NCI-H524 treated with DMSO at 0.1 percent for 48 hours (cell line): ENCODE measurements around the gene GBA2.
A peak's percentile ranks its signal among the peaks of the same experiment; 100 is the strongest.

ENCODE experiments used
- DNase-seq: peaks from one replicate; lab custom pipeline; 2025; lab: John Stamatoyannopoulos, UW

Gene GBA2

GRCh38 chr9:35737143-35737542 lies 11.9 kb downstream of the GBA2 start:
- DNase-seq: no peak

DNA sequence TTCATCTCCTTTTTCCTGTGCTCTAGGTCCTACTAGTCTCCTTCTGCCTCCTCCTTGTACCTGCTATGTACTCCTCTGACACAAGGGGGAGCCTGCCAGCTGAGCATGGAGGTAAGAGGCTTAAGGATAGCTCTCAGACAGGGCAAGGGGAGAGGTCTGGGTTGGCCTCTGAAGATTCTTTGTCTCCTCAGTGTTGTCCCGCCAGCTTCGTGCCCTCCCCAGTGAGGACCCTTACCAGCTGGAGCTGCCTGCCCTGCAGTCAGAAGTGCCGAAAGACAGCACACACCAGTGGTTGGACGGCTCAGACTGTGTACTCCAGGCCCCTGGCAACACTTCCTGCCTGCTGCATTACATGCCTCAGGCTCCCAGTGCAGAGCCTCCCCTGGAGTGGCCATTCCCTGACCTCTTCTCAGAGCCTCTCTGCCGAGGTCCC lies 12.8 kb downstream of the GBA2 start:
- peak; percentile 34 for DNase-seq

- no peak for DNase-seq
Measured at GRCh38 chr9:35734096-35734495, 14.9 kb downstream of the GBA2 start.

GRCh38 chr9:35732800-35733541 lies 16.1 kb downstream of the GBA2 start:
- DNase-seq: peak; percentile 74

- DNase-seq: peak; percentile 68
Measured at GRCh38 chr9:35732185-35732799, 16.7 kb downstream of the GBA2 start, which contains the start of the genes CREB3 and TLN1. CREB3 (plus strand) TSS chr9:35732666; CDS start chr9:35732773, 107 bp downstream. TLN1 (minus strand) TSS chr9:35732195; CDS start chr9:35725694, 6,501 bp downstream.

DNA sequence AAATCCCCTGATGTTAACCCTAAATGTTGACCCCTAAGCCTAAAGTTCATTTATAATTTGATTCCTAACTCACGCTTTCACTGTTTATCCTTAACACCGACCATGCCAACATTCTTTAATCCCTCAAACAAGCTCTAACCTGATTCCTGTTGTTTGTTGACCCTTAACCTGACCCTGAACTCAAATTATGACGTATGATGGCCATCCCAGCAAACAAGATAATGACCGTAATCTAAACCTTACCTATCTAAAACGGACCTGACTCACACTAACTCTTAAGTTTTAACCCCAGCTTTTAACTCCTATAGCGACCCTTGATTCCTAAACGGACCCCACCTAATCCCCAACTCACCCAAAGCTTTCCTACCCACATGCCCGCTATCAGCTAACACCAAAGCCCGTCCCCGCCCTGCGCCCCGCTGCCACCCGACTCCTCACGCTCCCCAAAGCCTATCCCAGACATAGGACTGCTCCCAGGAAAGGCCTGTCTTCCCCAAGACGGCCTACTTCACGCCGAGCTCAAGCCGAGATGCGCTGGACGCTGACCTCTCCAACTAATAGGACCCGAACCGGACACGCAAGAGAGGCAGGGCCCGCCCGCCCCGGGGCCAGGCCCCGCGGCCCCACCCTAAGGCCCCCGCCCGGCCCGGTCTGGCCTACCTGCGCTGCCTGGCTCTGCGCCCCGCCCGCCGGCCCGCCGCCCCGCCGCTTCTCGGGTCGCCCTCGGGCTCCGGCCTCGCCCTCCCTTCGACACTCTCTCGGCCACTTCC lies 17.4 kb downstream of the GBA2 start:
- no peak for DNase-seq

DNA sequence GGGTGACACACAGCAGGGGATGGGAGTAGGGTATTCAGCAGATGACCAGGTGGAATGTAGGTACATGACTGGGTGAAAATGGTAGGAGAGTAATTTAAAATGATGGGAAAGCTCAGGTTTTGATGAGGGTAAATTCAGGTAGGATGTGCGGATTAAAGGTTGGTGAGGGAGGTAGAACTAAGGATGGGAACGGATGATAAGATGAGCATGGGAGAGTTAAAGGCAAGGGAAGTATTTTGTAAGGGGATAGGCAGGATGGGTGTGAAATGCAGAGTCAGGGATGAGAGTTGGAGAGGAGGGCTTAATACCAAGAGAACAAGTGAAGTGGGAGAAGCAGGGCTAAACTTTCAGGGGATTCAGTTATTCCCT lies 18.6 kb downstream of the GBA2 start:
- DNase-seq: no peak

DNA sequence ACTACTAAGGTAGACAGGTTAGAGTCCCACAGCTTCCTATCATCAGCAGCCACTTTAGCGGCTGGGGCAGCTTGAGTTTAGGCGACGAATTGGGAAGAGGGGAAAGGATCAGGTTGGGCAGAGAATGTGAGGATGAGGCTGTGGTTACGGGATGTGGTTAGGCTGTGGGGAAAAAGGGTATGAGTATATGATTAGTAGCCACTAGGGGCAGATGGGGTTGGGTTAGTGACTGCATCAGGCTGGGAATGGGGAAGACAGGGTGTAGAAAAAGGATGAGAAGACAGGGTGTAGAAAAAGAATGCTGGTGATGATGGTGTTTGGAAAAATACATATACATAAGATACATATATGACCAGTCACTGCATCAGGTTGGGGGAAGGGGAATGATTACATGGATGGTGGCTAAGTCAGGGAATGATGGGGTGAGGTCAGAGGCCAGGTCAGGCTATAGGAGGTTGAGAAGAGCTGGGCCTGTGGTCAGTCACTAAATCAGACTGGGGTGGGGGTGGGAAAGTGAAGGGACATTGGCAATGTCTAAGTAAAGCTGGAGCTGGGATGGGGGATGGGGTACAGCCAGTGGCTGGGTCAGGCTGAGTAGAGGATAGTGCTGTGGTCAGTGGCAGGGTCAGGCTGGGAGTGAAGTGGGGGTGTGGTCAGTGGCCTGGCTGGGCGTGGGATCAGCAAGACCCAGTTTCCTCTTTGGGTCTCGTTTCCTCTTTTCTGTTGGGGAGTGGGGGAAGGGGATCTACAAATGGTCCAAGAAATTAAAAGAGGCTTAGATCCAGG lies 19.1 kb downstream of the GBA2 start:
- no peak for DNase-seq

DNA sequence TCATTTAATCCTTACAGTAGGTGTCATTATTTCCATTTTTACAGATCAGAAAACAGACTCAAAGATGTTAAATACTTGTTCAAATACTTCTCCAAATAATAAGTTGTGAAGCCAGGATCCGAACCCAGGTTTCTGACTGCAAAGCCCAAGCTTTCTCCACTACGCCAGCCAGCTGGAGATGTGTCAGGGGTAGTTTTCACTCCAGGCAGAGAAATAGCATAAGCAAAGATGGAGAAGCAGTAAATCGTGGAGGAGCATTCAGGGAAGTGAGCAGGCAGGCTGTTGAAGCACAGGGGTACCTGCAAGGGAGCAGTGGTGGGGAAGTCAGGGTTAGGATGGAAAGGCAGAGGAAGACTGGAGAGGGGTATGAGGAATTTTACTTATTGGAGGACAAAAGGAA lies 19.9 kb downstream of the GBA2 start:
- no peak for DNase-seq

DNA sequence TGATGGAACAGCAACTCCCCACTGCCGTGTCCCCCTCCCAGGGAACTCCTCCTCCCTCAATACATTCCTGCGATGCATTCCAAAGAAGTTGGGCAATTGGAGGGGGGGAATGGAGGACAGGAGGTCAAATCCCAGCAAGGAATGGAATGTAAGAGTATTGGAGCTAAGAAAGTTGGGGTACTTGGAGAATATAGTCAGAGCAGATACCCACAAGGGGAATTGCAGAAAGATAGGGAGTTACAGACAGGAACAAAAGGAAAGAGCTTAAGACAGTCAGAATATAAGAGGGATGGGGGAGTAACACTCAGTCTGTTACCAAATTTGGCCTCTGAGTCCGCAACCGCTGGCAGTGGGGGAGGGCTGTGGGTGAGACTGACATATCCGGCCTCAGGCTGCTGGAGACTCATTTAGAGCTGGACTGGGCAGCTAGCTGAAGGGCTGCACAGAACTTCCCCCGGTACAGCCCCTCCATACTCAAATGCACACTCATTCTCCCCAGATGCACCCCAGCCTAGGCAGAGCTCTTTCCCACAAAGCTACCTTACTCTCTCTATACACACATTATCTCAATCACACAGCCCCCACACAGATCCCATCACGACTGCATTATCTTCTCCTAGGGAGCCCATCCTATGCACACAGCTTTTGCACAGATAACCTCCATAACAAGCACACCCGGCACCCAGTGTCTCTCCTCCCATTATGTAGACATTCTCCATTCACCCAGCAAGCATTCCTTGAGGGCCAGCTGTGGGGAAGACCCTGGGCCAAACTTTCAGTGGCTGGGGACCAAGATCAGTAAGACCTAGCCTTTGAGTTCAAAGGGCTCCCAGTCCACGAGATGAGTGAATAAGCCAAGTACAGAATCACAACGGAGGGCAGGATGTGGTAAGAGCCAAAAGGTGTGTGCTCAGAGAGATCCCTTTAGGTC lies 20.7 kb downstream of the GBA2 start:
- DNase-seq: no peak

GRCh38 chr9:35727676-35728040 lies 21.4 kb downstream of the GBA2 start:
- no peak for DNase-seq

- DNase-seq: no peak
Measured at GRCh38 chr9:35726931-35727330, 22.1 kb downstream of the GBA2 start.

GRCh38 chr9:35725362-35725761 lies 23.7 kb downstream of the GBA2 start:
- DNase-seq: no peak

DNA sequence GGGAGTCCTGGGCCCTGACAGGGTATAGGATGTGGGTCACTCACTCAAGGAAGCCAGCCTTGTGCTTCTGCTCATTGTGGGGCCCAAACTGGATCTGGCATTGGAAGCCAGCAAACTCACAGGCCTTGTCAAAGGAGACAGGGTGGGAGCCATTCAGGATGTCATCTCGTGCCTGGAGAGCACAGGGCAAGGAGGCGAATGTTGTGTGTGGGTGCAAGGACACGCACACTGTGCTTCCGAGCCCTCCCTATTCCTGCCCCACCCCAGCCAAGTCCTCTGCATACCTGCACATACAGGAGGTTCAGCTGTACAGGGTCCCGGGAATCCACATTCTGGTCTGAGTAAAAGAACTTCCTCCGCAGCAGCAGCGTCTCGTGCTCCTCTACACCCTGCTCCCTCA lies 25.1 kb downstream of the GBA2 start:
- DNase-seq: no peak

DNA sequence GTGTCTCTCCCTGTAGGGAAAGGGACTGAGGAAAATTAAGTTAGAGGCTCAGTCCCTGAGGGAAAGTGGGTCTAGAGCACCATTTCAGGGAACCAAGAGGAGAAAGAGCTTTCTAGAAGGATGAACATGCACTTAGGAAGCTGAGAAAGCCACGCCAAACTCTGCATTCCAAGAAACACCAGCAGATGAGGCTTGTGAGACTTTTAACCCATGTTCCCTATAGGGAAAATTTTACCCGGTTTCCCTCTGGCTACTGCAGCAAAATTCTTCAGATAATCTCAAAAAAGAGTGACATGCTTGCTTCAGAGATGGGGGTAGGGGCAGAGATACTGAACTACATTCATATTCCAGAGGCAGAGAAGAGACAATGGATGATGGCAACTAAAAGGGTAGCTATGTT lies 25.6 kb downstream of the GBA2 start:
- no peak for DNase-seq

- no peak for DNase-seq
Measured at GRCh38 chr9:35719546-35719945, 29.5 kb downstream of the GBA2 start.

DNA sequence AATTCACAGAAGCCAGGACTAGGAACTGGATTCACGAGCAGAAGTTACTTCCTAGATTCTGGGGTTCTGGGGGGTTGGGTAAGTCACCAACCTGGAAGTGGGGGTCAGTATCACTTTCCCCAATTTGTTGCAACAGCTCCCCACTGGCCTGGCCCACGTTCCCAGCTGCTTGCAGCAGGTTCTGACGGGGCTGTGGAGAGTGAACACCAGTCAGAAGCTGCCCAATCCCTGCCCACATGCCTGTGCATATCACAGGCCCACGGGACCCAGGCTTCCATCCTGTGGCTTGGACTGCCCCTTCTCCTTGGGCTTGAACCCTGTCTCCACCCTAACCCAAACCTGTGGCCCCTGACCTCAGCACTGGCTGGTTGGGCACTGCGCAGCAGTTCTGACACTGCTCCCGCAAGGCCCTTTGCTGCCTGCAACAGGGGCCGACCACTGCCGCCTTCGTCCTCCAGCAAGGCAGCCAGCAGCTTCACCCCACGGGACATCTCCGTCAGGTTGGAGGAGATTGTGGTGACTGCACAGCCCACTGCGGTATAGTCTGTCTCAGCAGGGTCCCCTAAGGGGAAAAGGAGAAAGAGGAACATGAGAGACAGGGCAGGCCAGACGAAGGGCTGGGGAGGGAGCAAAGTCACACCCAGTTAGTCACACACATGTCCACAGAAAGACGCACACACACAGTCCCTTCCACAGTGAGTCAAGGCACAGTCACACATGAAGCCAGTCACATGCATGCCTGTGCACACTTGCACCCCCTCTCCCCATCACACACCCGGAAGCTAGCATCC lies 30.1 kb downstream of the GBA2 start:
- no peak for DNase-seq

DNA sequence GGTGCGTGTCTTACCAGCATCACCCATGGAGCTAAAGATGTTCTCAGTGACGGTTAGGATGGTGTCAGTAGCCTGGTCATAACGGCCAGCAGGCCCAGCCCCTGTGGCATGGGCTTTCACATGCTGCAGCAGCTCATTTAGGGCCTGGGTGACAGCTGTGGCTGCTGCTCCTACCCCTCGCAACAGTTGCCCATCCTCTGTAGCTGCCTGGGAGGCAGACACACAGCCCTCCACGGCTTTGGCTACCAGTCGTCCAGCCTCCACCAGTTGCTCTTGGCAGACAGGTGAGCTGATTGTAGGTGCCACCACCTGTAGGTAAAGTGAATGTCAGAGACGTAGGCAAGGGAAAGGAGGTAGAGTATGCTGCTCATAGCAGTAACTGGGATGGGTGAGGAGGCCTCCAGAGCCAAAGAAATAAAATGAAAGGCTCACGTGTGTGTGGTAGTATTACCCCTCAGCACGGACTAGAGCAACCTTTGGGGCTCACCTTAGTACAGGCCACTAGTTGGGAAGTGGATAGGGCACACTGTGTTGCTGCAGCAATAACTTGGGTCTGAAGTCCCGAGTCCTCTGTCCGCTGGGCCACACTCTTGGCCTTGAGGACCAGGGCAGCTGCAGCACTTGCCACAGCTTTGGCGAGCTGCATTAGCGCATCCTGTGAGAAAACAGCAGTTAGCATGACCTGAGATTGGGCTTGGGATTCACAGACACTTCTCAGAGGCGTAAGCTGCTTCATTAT lies 31.7 kb downstream of the GBA2 start:
- no peak for DNase-seq

- no peak for DNase-seq
Measured at GRCh38 chr9:35716230-35716629, 32.8 kb downstream of the GBA2 start.
